ENCODE measurements around the gene GNG12. TPM values are rescaled to one million over a fixed set of nuclear protein-coding genes. Genes with fewer than 3 reads are reported as not detected.

GNG12 gene
- total RNA-seq, 1 donor from 2014 or later = 0.08 TPM

DNA sequence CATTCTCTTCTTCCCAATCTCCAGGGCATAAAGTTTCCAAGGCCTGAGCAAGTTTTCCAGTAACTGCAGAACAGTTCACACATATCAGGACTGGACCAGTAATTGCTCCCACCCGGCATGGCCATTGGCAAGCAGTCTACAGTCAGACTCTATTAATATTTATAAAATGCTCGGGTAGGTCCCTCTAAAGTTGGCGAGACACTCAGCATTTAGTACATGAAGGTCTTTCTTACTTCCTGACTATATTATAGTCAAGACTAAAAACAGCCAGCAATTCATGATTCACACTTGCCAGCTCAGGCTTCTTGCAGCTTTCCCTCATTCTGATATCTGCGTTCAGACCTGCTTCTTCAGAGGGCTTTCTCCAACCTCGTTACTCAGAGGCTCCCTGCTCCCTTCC is 122.8 kb downstream of the GNG12 start:
- Mint-ChIP-seq H3K9me3 (no peaks in the 10 kb centered on the region), H3K27ac (no peak overlapping the region), H3K4me1 (ENCODE audit: low read depth) (peaks cover 7% of the 10 kb centered on the region), H3K27me3 (ENCODE audit: insufficient read depth) (peaks cover 4% of the 10 kb centered on the region), H3K36me3 (ENCODE audit: low read depth) (no peaks in the 10 kb centered on the region), H3K4me3 (no peak overlapping the region)
- intact Hi-C loops (cut with micrococcal nuclease) = no loop called here
- no peak for DNase-seq (ENCODE audit: low spot score)

DNA sequence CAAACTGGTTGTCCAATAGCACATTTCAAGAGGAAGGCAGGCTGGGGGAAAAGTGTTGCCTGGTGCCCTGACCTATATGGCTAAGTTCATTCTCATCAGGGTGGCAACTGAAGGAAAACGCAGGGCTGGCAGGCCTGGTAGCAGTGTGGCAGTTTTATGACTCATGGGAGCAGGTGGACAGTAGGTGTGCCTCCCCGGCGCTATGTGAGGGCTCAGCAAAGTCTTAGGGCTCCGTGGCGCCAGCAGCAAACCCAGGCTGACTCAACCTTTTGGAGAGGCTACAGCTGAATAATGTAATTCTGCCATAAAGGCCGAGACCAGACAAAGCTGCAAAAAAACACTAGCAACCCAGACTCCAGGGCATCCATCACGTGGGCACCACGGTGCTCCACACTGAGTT is 124.7 kb downstream of the GNG12 start:
- H3K9me3 Mint-ChIP-seq = no peaks in the 10 kb centered on the region
- H3K27me3 Mint-ChIP-seq (ENCODE audit: insufficient read depth) = peaks cover 11% of the 10 kb centered on the region
- H3K4me1 Mint-ChIP-seq (ENCODE audit: low read depth) = peaks cover 7% of the 10 kb centered on the region
- no peak overlapping the region for H3K27ac Mint-ChIP-seq
- intact Hi-C loops (cut with micrococcal nuclease) = no loop called here
- no peak for DNase-seq (ENCODE audit: low spot score)
- no peak overlapping the region for H3K4me3 Mint-ChIP-seq
- H3K36me3 Mint-ChIP-seq (ENCODE audit: low read depth) = no peaks in the 10 kb centered on the region

DNA sequence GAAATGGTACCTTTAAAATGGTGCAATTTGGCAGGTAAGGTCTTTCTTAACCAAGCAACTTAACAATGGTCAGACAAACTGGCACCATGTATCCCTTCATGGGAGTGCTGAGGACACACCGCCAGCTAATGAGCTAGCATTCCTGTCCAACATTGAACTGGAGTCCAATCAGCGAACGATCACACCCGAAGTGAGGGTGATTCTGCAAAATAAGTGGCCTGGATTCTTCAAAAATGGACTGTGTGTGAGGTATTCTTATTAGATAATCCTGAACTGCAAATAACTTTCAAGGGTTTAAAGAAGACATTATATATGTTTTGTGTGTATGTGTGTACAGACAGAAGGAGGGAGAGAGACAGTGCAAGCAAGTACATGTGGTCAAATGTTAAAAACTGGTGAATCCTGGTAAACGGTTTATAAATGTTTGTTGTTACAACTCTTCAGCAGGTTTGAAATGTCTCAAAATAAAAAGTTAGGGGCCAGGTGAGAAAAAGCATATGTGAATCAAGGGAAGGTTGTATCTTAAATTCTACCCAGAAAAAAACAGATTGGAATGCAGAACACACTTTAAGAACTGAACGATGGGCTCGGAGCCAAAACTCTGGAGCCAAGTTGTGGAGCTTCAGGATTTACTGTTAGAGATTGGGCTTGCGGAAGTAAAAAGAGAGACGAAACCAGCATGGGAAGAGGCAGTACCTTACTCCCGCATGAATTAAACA is 127.4 kb downstream of the GNG12 start:
- no peak for DNase-seq (ENCODE audit: low spot score)
- Mint-ChIP-seq H3K27me3 (ENCODE audit: insufficient read depth) (peaks cover 8% of the 10 kb centered on the region), H3K9me3 (no peaks in the 10 kb centered on the region), H3K27ac (no peak overlapping the region), H3K4me1 (ENCODE audit: low read depth) (peaks cover 6% of the 10 kb centered on the region), H3K36me3 (ENCODE audit: low read depth) (no peaks in the 10 kb centered on the region), H3K4me3 (no peak overlapping the region)
- intact Hi-C loops (cut with micrococcal nuclease) = no loop called here

DNA sequence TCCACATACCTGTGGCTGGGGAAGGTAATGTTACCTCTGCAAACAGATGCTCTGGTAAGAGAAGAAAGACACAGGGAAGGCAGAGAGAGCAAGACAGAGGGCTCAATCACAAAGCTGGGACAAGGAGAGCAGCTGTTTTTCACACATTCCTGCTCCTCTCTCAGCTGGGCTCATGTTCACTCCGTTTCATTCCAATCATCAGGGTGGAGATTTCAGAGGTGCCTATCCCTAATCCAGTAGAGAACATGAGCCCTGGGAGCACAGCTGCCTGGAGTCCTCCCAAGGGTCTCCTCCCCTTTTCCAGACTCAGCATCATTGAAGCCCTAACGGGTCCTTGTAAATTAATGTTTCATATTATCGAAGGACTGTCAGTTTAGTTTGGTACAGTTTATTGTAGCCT is 128.9 kb downstream of the GNG12 start:
- Mint-ChIP-seq H3K36me3 (ENCODE audit: low read depth) (no peaks in the 10 kb centered on the region), H3K27me3 (ENCODE audit: insufficient read depth) (peaks cover 8% of the 10 kb centered on the region), H3K4me1 (ENCODE audit: low read depth) (peaks cover 13% of the 10 kb centered on the region), H3K27ac (no peak overlapping the region), H3K4me3 (no peak overlapping the region), H3K9me3 (no peaks in the 10 kb centered on the region)
- DNase-seq (ENCODE audit: low spot score) = no peak
- intact Hi-C loops (cut with micrococcal nuclease) = no loop called here

DNA sequence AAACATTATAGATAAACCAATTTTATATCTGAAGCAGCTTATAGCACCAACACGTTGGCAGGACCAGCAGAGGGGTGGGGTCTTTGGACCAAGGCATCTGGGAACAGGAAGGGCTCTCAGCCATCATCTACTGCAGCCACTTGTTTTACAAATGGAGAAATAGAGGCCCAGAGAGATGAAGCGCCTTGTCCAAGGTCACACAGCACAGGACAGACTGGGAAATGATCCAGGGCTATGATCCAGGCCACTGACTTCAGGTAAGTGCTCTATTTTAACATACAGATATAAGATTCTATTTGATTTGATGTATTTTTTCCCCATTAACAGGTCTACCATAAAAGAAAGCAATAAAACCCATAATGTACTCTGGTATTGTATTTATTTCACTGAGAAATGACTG is 131.4 kb downstream of the GNG12 start:
- Mint-ChIP-seq H3K36me3 (ENCODE audit: low read depth) (no peaks in the 10 kb centered on the region), H3K9me3 (no peaks in the 10 kb centered on the region), H3K27ac (no peak overlapping the region), H3K4me1 (ENCODE audit: low read depth) (peaks cover 13% of the 10 kb centered on the region), H3K4me3 (no peak overlapping the region), H3K27me3 (ENCODE audit: insufficient read depth) (peaks cover 8% of the 10 kb centered on the region)
- intact Hi-C loops (cut with micrococcal nuclease) = loop anchor here (2.0 kb wide), 1 partner anchor 17 kb away; the partner anchor contains the start of gene GADD45A
- no peak for DNase-seq (ENCODE audit: low spot score)

DNA sequence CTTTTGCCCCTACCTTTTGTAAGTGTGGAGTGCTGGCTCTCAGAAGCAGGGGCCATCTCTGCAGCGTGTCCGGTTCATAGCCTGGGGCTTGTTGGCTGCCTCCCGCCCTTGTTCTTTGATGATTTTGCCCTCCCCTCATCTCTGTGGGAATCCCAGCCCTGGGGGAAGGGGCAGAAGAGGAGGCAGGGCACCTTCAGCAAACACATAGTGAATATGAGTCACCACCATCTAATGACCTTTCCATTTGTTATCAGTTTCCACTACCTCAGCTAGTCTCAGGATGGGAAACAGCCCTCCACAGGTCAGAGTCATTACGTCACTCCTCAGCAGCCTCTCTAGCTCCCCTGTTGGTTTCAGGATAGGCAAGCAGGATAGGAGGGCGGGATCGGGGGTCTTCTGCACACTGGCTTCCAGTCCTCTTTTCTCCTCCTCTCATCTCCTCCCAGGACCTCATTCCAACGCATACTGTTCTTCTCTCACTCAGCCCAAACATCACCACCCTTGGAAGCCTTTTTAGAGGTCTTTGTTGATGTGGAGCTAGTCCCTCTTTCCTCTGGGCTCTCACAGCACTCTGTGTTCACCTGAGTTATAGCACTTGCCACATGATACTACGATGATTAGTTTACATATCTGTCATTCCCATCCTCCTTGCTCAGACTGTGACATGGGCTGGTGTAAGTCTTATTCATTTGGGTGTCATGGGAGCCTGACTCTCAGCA is 132.4 kb downstream of the GNG12 start:
- no peaks in the 10 kb centered on the region for H3K36me3 Mint-ChIP-seq (ENCODE audit: low read depth)
- DNase-seq (ENCODE audit: low spot score) = no peak
- peaks cover 8% of the 10 kb centered on the region for H3K27me3 Mint-ChIP-seq (ENCODE audit: insufficient read depth)
- H3K27ac Mint-ChIP-seq = peak overlapping the region; percentile 20
- intact Hi-C loops (cut with micrococcal nuclease) = loop anchor here (2.0 kb wide), 1 partner anchor 16 kb away; the partner anchor contains the start of gene GADD45A
- peaks cover 16% of the 10 kb centered on the region for H3K4me1 Mint-ChIP-seq (ENCODE audit: low read depth)
- H3K4me3 Mint-ChIP-seq = no peak overlapping the region
- H3K9me3 Mint-ChIP-seq = no peaks in the 10 kb centered on the region

DNA sequence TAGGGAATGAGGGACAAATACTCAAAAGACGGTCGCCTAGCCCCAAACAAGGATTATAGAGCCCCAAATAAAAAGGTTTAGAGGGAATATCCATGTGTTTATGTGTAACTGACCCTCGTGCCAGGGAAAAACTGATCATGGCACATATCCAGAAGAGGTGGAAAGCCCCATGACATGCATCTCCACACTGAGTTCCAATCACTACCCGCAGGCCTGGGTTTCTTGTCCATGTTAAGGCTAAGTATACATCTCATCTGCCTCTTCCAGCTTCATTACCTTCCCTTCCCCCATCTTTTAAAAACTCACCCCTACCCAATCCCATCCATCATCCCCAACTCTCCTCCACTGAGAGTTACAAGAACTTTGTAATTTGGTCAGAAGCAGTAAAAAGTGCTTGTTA is 133.0 kb downstream of the GNG12 start:
- no peak for DNase-seq (ENCODE audit: low spot score)
- intact Hi-C loops (cut with micrococcal nuclease) = loop anchor here (2.0 kb wide), 1 partner anchor 15 kb away; the partner anchor contains the start of gene GADD45A
- no peaks in the 10 kb centered on the region for H3K9me3 Mint-ChIP-seq
- peaks cover 6% of the 10 kb centered on the region for H3K27me3 Mint-ChIP-seq (ENCODE audit: insufficient read depth)
- H3K36me3 Mint-ChIP-seq (ENCODE audit: low read depth) = no peaks in the 10 kb centered on the region
- H3K4me3 Mint-ChIP-seq = no peak overlapping the region
- peaks cover 18% of the 10 kb centered on the region for H3K4me1 Mint-ChIP-seq (ENCODE audit: low read depth)
- H3K27ac Mint-ChIP-seq = peak overlapping the region; percentile 20

DNA sequence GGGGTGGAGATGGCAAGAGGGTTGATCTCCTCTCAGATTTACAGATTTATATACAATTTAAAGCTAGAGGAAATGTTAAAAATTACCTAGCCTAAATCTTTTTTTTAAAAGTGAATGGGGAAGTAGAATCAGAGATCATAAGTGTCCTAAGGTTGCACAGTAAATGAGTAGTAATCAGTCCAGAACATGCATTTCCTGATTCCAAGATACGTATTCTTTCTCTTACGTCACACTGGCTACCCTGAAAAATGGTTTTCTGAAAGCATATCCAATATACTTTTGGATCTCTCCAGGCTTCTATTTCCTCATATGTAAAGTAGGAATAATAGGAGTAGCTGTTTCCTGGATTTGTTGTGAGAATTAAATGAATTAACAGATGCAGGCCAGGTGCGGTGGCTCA is 136.6 kb downstream of the GNG12 start:
- H3K27me3 Mint-ChIP-seq (ENCODE audit: insufficient read depth) = no peaks in the 10 kb centered on the region

DNA sequence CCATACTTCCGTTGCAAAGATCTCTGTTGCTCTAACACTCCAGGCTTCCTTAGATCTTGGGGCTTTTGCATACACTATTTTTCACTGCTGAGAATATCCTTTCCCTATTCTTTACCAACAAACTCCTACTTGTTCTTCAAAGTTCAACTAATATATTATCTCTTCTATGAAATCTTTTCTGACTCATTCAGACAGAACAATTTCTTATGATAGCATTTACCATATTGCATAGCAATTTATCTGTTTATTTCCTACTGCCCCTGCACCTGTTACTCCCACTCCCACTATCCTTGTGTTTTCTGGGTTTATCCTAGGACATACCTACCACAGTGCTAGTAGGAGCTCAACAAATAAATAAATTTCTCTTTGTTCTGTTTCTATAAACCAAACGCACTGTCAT is 137.3 kb downstream of the GNG12 start:
- H3K9me3 Mint-ChIP-seq = no peaks in the 10 kb centered on the region
- peaks cover 13% of the 10 kb centered on the region for H3K4me1 Mint-ChIP-seq (ENCODE audit: low read depth)
- intact Hi-C loops (cut with micrococcal nuclease) = no loop called here
- no peak for DNase-seq (ENCODE audit: low spot score)
- no peak overlapping the region for H3K4me3 Mint-ChIP-seq
- H3K27ac Mint-ChIP-seq = no peak overlapping the region
- H3K27me3 Mint-ChIP-seq (ENCODE audit: insufficient read depth) = no peaks in the 10 kb centered on the region
- peaks cover 2% of the 10 kb centered on the region for H3K36me3 Mint-ChIP-seq (ENCODE audit: low read depth)

More for the DNA sequence above, 136.6 kb downstream of the GNG12 start:
- Mint-ChIP-seq H3K36me3 (ENCODE audit: low read depth) (peaks cover 1% of the 10 kb centered on the region), H3K9me3 (no peaks in the 10 kb centered on the region), H3K4me3 (no peak overlapping the region), H3K27ac (no peak overlapping the region), H3K4me1 (ENCODE audit: low read depth) (peaks cover 18% of the 10 kb centered on the region)
- intact Hi-C loops (cut with micrococcal nuclease) = no loop called here
- no peak for DNase-seq (ENCODE audit: low spot score)

DNA sequence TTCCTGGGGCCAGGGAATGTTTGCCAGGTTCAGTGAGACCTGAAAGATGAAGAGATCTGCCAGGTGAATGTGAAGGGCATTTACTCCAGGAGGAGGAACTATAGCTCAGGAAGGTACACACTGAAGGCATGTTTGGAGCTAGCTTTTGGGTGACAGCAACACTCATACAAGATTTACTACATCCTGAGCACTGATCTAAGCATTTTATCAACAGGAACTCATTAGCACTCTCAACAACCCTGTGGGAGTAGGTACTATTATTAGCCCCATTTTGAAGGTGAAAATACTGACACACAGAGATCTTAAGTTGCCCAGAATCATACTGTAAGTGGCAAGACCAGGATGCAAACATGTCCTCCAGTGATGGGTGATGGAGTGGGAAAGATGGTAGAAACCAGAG is 141.6 kb downstream of the GNG12 start:
- H3K27me3 Mint-ChIP-seq (ENCODE audit: insufficient read depth) = no peaks in the 10 kb centered on the region
- H3K27ac Mint-ChIP-seq = no peak overlapping the region
- no peaks in the 10 kb centered on the region for H3K9me3 Mint-ChIP-seq
- H3K4me3 Mint-ChIP-seq = no peak overlapping the region
- peaks cover 26% of the 10 kb centered on the region for H3K4me1 Mint-ChIP-seq (ENCODE audit: low read depth)
- peaks cover 26% of the 10 kb centered on the region for H3K36me3 Mint-ChIP-seq (ENCODE audit: low read depth)
- intact Hi-C loops (cut with micrococcal nuclease) = no loop called here
- no peak for DNase-seq (ENCODE audit: low spot score)

DNA sequence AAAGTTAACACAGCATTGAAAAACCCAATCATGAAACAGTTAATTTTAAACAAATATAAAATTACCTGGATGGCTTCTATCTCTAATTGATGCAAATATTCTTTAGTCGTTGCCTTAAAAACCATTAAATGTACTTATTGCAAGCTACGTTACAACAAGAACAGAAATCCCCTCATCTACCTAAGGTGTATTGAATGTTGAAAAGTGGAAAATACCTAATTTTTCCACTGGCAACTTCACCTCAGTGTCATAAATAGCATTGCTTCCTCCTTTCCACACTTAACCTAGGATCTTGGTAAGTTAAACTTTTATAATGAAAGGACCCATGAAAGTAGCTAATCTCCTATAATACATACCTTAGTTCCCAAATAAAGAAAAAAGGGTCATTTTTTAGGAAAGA is 142.9 kb downstream of the GNG12 start:
- no peak overlapping the region for H3K4me3 Mint-ChIP-seq
- H3K4me1 Mint-ChIP-seq (ENCODE audit: low read depth) = peaks cover 22% of the 10 kb centered on the region
- H3K27ac Mint-ChIP-seq = no peak overlapping the region

DNA sequence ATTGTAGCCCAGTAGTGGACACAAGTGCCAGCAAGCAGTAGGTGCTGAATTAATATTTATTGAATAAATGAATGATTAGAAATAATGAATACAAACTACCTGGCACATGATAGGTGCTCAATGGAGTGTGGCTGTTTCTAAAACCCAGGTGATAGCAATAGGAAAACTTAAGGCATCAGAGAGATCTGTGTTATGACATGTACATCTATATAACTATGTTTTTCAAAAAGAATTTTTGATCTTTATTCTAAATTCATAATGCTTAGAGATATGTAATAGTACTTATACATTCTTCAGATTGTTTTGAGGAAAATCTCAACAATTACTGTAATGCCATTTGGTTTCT is 143.3 kb downstream of the GNG12 start:
- Mint-ChIP-seq H3K27ac (no peak overlapping the region), H3K9me3 (no peaks in the 10 kb centered on the region), H3K4me1 (ENCODE audit: low read depth) (peaks cover 22% of the 10 kb centered on the region), H3K36me3 (ENCODE audit: low read depth) (peaks cover 29% of the 10 kb centered on the region), H3K27me3 (ENCODE audit: insufficient read depth) (no peaks in the 10 kb centered on the region), H3K4me3 (no peak overlapping the region)
- DNase-seq (ENCODE audit: low spot score) = no peak
- intact Hi-C loops (cut with micrococcal nuclease) = no loop called here

More for the DNA sequence above, 142.9 kb downstream of the GNG12 start:
- Mint-ChIP-seq H3K9me3 (no peaks in the 10 kb centered on the region), H3K27me3 (ENCODE audit: insufficient read depth) (no peaks in the 10 kb centered on the region), H3K36me3 (ENCODE audit: low read depth) (peaks cover 28% of the 10 kb centered on the region)
- DNase-seq (ENCODE audit: low spot score) = no peak
- intact Hi-C loops (cut with micrococcal nuclease) = no loop called here

DNA sequence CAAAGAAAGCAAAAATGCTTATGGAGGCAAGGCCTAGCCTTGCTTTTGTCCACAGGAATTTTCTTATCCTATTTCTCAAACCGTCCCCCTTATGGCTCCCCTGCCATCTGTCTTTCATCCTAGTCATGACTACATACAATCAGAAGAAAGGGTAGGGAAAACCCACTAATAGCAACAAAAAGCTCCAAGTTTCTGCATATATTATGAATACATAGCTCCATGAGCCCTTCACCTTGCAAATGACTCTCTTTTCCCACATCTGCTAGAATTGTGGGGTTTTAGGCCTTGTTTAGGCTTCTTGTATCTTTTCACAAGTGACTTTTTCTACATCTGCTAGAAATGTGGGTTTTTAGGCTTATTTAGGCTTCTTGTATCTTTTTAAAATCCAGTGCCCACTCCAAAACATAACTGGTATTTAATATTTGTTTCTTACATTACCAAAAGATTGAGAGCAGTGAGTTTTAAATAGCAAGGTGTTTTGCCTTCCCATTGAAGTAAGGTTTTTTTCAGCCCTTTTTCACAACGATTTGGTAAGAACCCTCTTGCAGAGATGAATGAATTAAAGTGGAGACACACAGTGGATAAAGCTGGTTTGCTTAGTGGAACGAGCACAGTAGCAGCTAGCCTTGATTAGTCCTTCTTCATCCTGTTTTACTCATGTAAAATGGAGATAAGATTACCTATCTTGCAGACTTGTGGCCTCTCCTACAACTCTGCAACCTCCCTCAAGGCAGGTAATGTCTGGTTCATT is 143.8 kb downstream of the GNG12 start:
- intact Hi-C loops (cut with micrococcal nuclease) = loop anchor here (10.0 kb wide), 4 partner anchors 915 to 1415 kb away; no protein-coding TSS in a partner anchor
- Mint-ChIP-seq H3K36me3 (ENCODE audit: low read depth) (peaks cover 29% of the 10 kb centered on the region), H3K27ac (no peak overlapping the region), H3K9me3 (no peaks in the 10 kb centered on the region), H3K4me3 (no peak overlapping the region), H3K4me1 (ENCODE audit: low read depth) (peaks cover 25% of the 10 kb centered on the region), H3K27me3 (ENCODE audit: insufficient read depth) (no peaks in the 10 kb centered on the region)
- DNase-seq (ENCODE audit: low spot score) = no peak
